Stimulated activated CD4-positive, alpha-beta T cell treated with anti-CD3 and anti-CD28 coated beads, Interleukin-12 subunit alpha, Interleukin-12 subunit beta, amount 100 ng/mL, for 24 hours (primary cell): Measurements from ENCODE around the gene SARS2.
"Not testable (repeated sequence)": the region's sequence is repeated elsewhere in the genome, so short reads cannot be mapped to it uniquely, and the experiment has no call there.

Experiments used
- DNase-seq, 2 experiments: peaks; one replicate each; pipeline ENCODE4 v3.0.0-alpha.2; 2020; ENCODE audit warnings: low read depth in 2 of 2

SARS2 gene

GRCh38 chr19:38892841-38893240 lies 37.7 kb downstream of the SARS2 start:
- DNase-seq: no peak

- no peak for DNase-seq
Measured at GRCh38 chr19:38891771-38892170, 38.8 kb downstream of the SARS2 start.

- no peak for DNase-seq
Measured at GRCh38 chr19:38890686-38891085, 39.9 kb downstream of the SARS2 start.

- no peak for DNase-seq
Measured at GRCh38 chr19:38889803-38890202, 40.8 kb downstream of the SARS2 start.

- no peak for DNase-seq
Measured at GRCh38 chr19:38888876-38889275, 41.7 kb downstream of the SARS2 start.

- DNase-seq: not testable (repeated sequence)
Measured at GRCh38 chr19:38884691-38885090, 45.9 kb downstream of the SARS2 start.

- no peak for DNase-seq
Measured at GRCh38 chr19:38883286-38883685, 47.3 kb downstream of the SARS2 start.

- DNase-seq: no peak
Measured at GRCh38 chr19:38880882-38881609, 49.5 kb downstream of the SARS2 start.

- no peak for DNase-seq
Measured at GRCh38 chr19:38880076-38880881, 50.3 kb downstream of the SARS2 start.

GRCh38 chr19:38879400-38879751 lies 51.2 kb downstream of the SARS2 start:
- no peak for DNase-seq

GRCh38 chr19:38878575-38879399 lies 51.8 kb downstream of the SARS2 start:
- DNase-seq: no peak

- peak; percentile 40 to 61 for DNase-seq
Measured at GRCh38 chr19:38877781-38878574, 52.6 kb downstream of the SARS2 start, which contains the start of gene RINL. RINL (minus strand) TSS chr19:38878275; CDS start chr19:38876742, 1,533 bp downstream.

- DNase-seq: no peak
Measured at GRCh38 chr19:38875656-38876395, 54.7 kb downstream of the SARS2 start.

- DNase-seq: not testable (repeated sequence)
Measured at GRCh38 chr19:38873400-38873799, 57.2 kb downstream of the SARS2 start.

- DNase-seq: no peak
Measured at GRCh38 chr19:38870612-38871011, 60.0 kb downstream of the SARS2 start.

- peak; percentile 79 to 92 for DNase-seq
Measured at GRCh38 chr19:38869836-38870607, 60.5 kb downstream of the SARS2 start.

GRCh38 chr19:38869160-38869835 lies 61.3 kb downstream of the SARS2 start:
- DNase-seq: no peak

GRCh38 chr19:38868551-38868950 lies 62.0 kb downstream of the SARS2 start:
- DNase-seq: no peak

- no peak for DNase-seq
Measured at GRCh38 chr19:38867171-38867780, 63.3 kb downstream of the SARS2 start.
